ENCODE measurements around the gene DDX4. TPM values are rescaled to one million over a fixed set of nuclear protein-coding genes. Genes with fewer than 3 reads are reported as not detected.

The DDX4 gene
- total and polyA plus RNA-seq, 9 of the 15 experiments (the other 6 are each of a cell fraction or from before 2014, with no cell fraction given): not detected

- peak; percentile 26 for TF ChIP-seq ZNF280A (IDR thresholded peaks at IDR 0.05; ENCODE audit: low read depth, partially characterized antibody)
- 0 out of 3 replicates have a peak, but pooled peaks of 1 of the 2 experiments have one; percentile 60 for TF ChIP-seq CBX3 (IDR thresholded peaks at IDR 0.05; ENCODE audit: borderline replicate concordance in 1 of 2, low read length in 2 of 2)
- TF ChIP-seq TRIM28 (IDR thresholded peaks at IDR 0.05): 0 out of 2 replicates have a peak, but pooled peaks have one; percentile 49
- TF ChIP-seq NRF1 (conservative IDR thresholded peaks at IDR 0.05 in 1 of 2, IDR thresholded peaks at IDR 0.05 in 1 of 2): no peak
- H3K9me1 ChIP-seq (ENCODE audit: control insufficient read depth, insufficient read depth, low read length): no peaks in the 10 kb centered on the region
- H4K20me1 ChIP-seq (replicated peaks; ENCODE audit: control insufficient read depth, insufficient read depth, low read length): no peaks in the 10 kb centered on the region
- H3K27ac ChIP-seq (ENCODE audit: extremely low read depth, low read depth, low read length): no peak overlapping the region
- intact Hi-C loops (cut with micrococcal nuclease): no loop called here
- H3K4me2 ChIP-seq (ENCODE audit: insufficient read depth, low read length): no peak overlapping the region
- peaks cover 10% of the 10 kb centered on the region for H3K79me2 ChIP-seq (ENCODE audit: control insufficient read depth, insufficient read depth, low read length)
- in situ Hi-C loops (cut with MboI): no loop called here
- H3K36me3 ChIP-seq (ENCODE audit: control insufficient read depth, insufficient read depth, low read length): no peaks in the 10 kb centered on the region
- no peaks in the 10 kb centered on the region for H3K27me3 ChIP-seq (ENCODE audit: control insufficient read depth in 2 of 2, insufficient read depth in 2 of 2, low read length in 2 of 2)
- no peak for ATAC-seq
- CTCF ChIA-PET (ENCODE audit: low intra/inter-chr PET ratio): no interaction called here
- WGBS (ENCODE audit: insufficient coverage, low coverage, missing lambda C conversion rate): 28% methylated on average over 6 of the region's 6 CpGs
- no TSS peak for BruUV-seq (replicated peaks)
- DNase-seq (ENCODE audit: extremely low read depth in 1 of 4, low spot score in 3 of 4): no peak
- H2AFZ ChIP-seq (ENCODE audit: low read depth, low read length): no peak overlapping the region
- FAIRE-seq: no peak
- POLR2A ChIA-PET: interaction anchor here (0.7 kb wide), 1 partner anchor 1700 kb away, joined by 3 read pairs; no protein-coding TSS in a partner anchor
- no peak overlapping the region for H3K9ac ChIP-seq (ENCODE audit: insufficient read depth in 1 of 2, low read depth in 2 of 2, low read length in 2 of 2)
- H3K4me3 ChIP-seq: no peak overlapping the region
- H3K9me3 ChIP-seq (replicated peaks; ENCODE audit: control insufficient read depth, insufficient read depth, low read depth, low read length): no peaks in the 10 kb centered on the region
- H3K4me1 ChIP-seq (replicated peaks in 1 of 2; ENCODE audit: control insufficient read depth in 2 of 2, insufficient read depth in 2 of 2, low read length in 2 of 2): peaks cover 0 to 11% of the 10 kb centered on the region in 2 experiments; a peak in 4 of 5 replicates
Measured at GRCh38 chr5:55715519-55716078, 22.3 kb upstream of the DDX4 start.
